HepG2 (cell line): ENCODE data around the gene PXK.

Source experiments
- EP300 ChIP-seq, 3 experiments: sonication (generic) in 1 of 3; formaldehyde crosslinking in 1 of 3; IDR thresholded peaks; 2 replicates each; pipeline versions ENCODE4 v1.5.1 to v1.6.1; 2011 to 2020; ENCODE audit warnings: low read depth in 2 of 3, low read length in 2 of 3, borderline replicate concordance in 1 of 3, improper control_type of control experiment in 1 of 3, mild to moderate bottlenecking in 1 of 3, missing genetic modification reagents in 1 of 3, moderate library complexity in 1 of 3
- FLYWCH1 ChIP-seq: sonication (generic); formaldehyde crosslinking; IDR thresholded peaks from 2 replicates; pipeline ENCODE4 v1.8.1; 2023; ENCODE audit warnings: mild to moderate bottlenecking, missing genetic modification reagents
- FOXM1 ChIP-seq: sonication (generic); formaldehyde crosslinking; IDR thresholded peaks from 2 replicates; pipeline ENCODE4 v1.5.0; 2020; ENCODE audit warnings: missing genetic modification reagents
- JUN ChIP-seq: sonication (generic); formaldehyde crosslinking; IDR thresholded peaks from 2 replicates; pipeline ENCODE4 v1.4.0; 2020; ENCODE audit warnings: mild to moderate bottlenecking, missing genetic modification reagents
- JUND ChIP-seq: sonication (generic); formaldehyde crosslinking; IDR thresholded peaks from 2 replicates; pipeline ENCODE4 v1.8.0; 2022; ENCODE audit warnings: mild to moderate bottlenecking, missing genetic modification reagents
- KAT2B ChIP-seq: fragments of 150-350 bp; IDR thresholded peaks from 2 replicates; pipeline ENCODE4 v1.6.1; 2014; ENCODE audit warnings: low read depth, low read length, borderline replicate concordance
- YY1 ChIP-seq: IDR thresholded peaks from 2 replicates; pipeline ENCODE4 v1.6.1; 2011; ENCODE audit warnings: low read length, low read depth, moderate library complexity, mild to moderate bottlenecking; ENCODE audit not compliant: insufficient read depth, insufficient replicate concordance
- ZNF432 ChIP-seq: sonication (generic); formaldehyde crosslinking; IDR thresholded peaks from 2 replicates; pipeline ENCODE4 v1.5.0; 2020; ENCODE audit warnings: missing genetic modification reagents, mild to moderate bottlenecking, borderline replicate concordance
- ZNF556 ChIP-seq: sonication (generic); formaldehyde crosslinking; IDR thresholded peaks from 2 replicates; pipeline ENCODE4 v1.4.0; 2020; ENCODE audit warnings: mild to moderate bottlenecking, missing genetic modification reagents, borderline replicate concordance
- TF ChIP-seq, protein P1 (sequence below): IDR thresholded peaks from 2 replicates; pipeline ENCODE4 v1.6.1; 2012; ENCODE audit warnings: low read depth, low read length, improper control_type of control experiment
- TF ChIP-seq, protein P2 (sequence below): sonication (generic); formaldehyde crosslinking; conservative IDR thresholded peaks from 2 replicates; pipeline ENCODE4 v1.4.0; 2020; ENCODE audit warnings: missing genetic modification reagents

DNA sequence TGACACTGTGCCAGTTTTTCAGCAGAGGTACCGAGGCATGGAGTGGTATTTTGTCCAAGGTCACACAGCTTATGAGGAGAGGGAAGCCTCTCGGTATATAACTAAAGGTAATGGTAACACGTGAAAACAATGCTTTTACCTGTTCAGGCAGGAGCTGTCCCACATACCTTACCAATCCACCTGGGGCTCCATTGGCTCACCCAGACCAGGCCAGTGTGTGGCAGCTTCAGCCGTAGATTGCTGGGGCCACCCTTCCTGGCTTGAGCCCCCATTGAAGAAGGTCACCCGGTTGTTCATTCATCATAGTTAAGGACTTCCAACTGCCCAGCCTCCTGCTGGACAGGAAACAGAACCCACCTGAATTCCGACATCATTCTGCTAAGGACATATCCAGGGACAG is 35.8 kb upstream of the PXK start:
- TF ChIP-seq KAT2B (no peak), YY1 (no peak), EP300 (IDR thresholded peaks at IDR 0.05; ENCODE audit: low read depth in 2 of 2, low read length in 2 of 2) (no peak), EP300 (CRISPR knock-in tag; IDR thresholded peaks at IDR 0.05; ENCODE audit: borderline replicate concordance) (no peak), JUN (CRISPR knock-in tag) (no peak), JUND (no peak), FLYWCH1 (CRISPR knock-in tag) (no peak), FOXM1 (no peak), ZNF556 (CRISPR knock-in tag) (no peak), ZNF432 (CRISPR knock-in tag) (no peak)
- TF ChIP-seq, protein P1, sequence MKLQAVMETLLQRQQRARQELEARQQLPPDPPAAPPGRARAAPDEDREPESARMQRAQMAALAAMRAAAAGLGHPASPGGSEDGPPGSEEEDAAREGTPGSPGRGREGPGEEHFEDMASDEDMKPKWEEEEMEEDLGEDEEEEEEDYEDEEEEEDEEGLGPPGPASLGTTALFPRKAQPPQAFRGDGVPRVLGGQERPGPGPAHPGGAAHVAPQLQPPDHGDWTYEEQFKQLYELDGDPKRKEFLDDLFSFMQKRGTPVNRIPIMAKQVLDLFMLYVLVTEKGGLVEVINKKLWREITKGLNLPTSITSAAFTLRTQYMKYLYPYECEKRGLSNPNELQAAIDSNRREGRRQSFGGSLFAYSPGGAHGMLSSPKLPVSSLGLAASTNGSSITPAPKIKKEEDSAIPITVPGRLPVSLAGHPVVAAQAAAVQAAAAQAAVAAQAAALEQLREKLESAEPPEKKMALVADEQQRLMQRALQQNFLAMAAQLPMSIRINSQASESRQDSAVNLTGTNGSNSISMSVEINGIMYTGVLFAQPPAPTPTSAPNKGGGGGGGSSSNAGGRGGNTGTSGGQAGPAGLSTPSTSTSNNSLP = no peak
- TF ChIP-seq, protein P2, sequence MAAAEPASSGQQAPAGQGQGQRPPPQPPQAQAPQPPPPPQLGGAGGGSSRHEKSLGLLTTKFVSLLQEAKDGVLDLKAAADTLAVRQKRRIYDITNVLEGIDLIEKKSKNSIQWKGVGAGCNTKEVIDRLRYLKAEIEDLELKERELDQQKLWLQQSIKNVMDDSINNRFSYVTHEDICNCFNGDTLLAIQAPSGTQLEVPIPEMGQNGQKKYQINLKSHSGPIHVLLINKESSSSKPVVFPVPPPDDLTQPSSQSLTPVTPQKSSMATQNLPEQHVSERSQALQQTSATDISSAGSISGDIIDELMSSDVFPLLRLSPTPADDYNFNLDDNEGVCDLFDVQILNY (CRISPR knock-in tag) = no peak
